ENCODE data around the gene SH2D2A.

DNA sequence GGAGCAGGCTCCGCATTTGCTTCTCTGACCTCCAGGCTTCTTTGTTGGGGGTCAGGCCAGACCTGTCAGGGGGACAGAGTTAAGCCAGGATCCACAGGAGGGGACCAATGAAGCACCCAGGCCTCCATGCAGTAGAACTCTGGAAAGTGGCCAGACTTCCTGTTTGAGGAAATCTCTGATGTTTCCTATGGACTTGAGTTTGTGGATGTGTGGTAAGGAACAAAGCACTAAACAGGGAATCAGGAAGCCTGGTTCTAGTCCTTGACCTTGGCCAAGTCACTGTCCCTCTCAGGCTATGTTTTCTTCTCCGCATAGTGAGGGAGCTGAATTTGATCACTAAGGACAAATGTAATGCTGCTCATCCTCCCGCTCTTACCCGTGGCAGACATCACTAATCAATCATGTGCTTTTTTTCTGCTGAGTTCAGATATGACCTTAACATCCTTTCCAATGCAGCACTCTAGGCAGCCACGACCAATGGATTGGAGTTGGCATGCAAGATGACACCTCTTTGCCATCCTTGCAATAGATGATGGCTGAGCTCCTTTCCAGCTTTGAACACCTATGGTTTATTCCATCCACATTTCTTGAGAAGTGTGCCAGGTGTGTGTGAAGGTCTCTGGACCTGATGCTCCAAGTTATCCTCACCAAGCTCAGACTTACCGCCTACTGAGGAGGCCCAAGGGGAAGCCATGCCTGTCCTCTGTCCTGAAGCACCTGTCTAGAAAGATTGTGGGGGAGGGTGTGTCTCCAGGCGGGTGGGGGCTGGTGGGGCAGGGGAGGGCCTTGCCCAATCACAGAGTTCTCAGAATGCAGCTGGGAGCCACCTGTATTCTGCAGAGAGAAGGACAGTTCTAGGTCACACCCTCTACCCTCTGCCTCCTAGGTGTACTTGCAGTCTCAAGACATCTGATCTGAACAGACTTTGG is 9.9 kb downstream of the SH2D2A start:
- no peak for TF ChIP-seq CTCF (IDR thresholded peaks at IDR 0.05)
- TF ChIP-seq POLR2A (IDR thresholded peaks at IDR 0.05), result no peak

Data from Peyer's patch (tissue), 4 donors.